Panc1 (cell line): ENCODE data around the gene CDK12. TPM values are rescaled to one million over a fixed set of nuclear protein-coding genes. Genes with fewer than 3 reads are reported as not detected.

Source experiments
- ATAC-seq: fragments of 200-7000 bp; cut with Tn5 transposase; 2 replicates; pipeline ENCODE4 v1.9.1; 2020; ENCODE audit warnings: mild to moderate bottlenecking, moderate library complexity
- BruUV-seq: library from RNA; stranded (reverse); fragments of 400-500 nt; replicated peaks from 2 replicates; lab custom pipeline; 2021; lab: Mats Ljungman, UMichigan
- CTCF ChIA-PET: fragments of 300-600 bp; sonication (Branson Sonifier 250); formaldehyde crosslinking; loops from one replicate; lab custom pipeline; 2022; ENCODE audit warnings: antibody characterized with exemption; lab: Charles Lee
- POLR2A ChIA-PET: fragments of 300-600 bp; sonication (Branson Sonifier 250); formaldehyde crosslinking; loops from one replicate; lab custom pipeline; 2022; ENCODE audit warnings: antibody characterized with exemption; lab: Charles Lee
- DNase-seq: peaks from one replicate; pipeline ENCODE4 v3.0.0-alpha.2; 2010; ENCODE audit warnings: low read depth, low spot score
- H3K27ac ChIP-seq: 2 replicates; pipeline ENCODE4 v1.5.1; 2011; ENCODE audit warnings: mild to moderate bottlenecking, low read length, inconsistent platforms
- H3K27me3 ChIP-seq: fragments of 200-500 bp; sonication (Bioruptor generic); 2 replicates; pipeline ENCODE4 v1.6.0; 2014; ENCODE audit warnings: low read length, inconsistent platforms; ENCODE audit not compliant: control insufficient read depth, insufficient read depth
- H3K36me3 ChIP-seq: fragments of 200-500 bp; sonication (Bioruptor generic); 2 replicates; pipeline ENCODE4 v1.5.1; 2014; ENCODE audit warnings: inconsistent platforms, mild to moderate bottlenecking, low read length, moderate library complexity; ENCODE audit not compliant: control insufficient read depth, insufficient read depth
- H3K4me1 ChIP-seq: 2 replicates; pipeline ENCODE4 v1.5.1; 2011; ENCODE audit warnings: inconsistent platforms, mild to moderate bottlenecking, low read length, moderate library complexity; ENCODE audit not compliant: control insufficient read depth, insufficient read depth
- H3K4me3 ChIP-seq, 2 experiments: 2 replicates each; pipeline ENCODE4 v1.5.1; 2011 to 2012; ENCODE audit warnings: low read depth in 2 of 2, low read length in 2 of 2, mild to moderate bottlenecking in 2 of 2, inconsistent platforms in 1 of 2, moderate library complexity in 1 of 2
- H3K9me3 ChIP-seq: fragments of 200-500 bp; sonication (Bioruptor generic); 2 replicates; pipeline ENCODE4 v1.5.1; 2014; ENCODE audit warnings: low read depth, mild to moderate bottlenecking, inconsistent platforms, low read length, moderate library complexity; ENCODE audit not compliant: control insufficient read depth, insufficient read depth
- CTCF ChIP-seq: fragments of 450-650 bp; IDR thresholded peaks from 2 replicates; pipeline ENCODE4 v1.5.1; 2017; ENCODE audit warnings: mild to moderate bottlenecking
- POLR2AphosphoS5 ChIP-seq: IDR thresholded peaks from 2 replicates; pipeline ENCODE4 v1.6.1; 2012; ENCODE audit warnings: mild to moderate bottlenecking, low read depth, low read length, moderate library complexity
- REST ChIP-seq, 2 experiments: IDR thresholded peaks; 2 replicates each; pipeline ENCODE4 v1.6.1; 2011 to 2012; ENCODE audit warnings: low read depth in 2 of 2, control low read depth in 1 of 2, low read length in 1 of 2, mild to moderate bottlenecking in 1 of 2, moderate library complexity in 1 of 2; ENCODE audit not compliant: insufficient read depth in 1 of 2
- SIN3A ChIP-seq: IDR thresholded peaks from 2 replicates; pipeline ENCODE4 v1.6.1; 2012; ENCODE audit warnings: low read depth, mild to moderate bottlenecking, low read length, moderate library complexity, borderline replicate concordance; ENCODE audit not compliant: insufficient read depth
- TCF7L2 ChIP-seq: IDR thresholded peaks from 2 replicates; pipeline ENCODE4 v1.6.1; 2011; ENCODE audit warnings: mild to moderate bottlenecking, low read depth, low read length, inconsistent platforms
- in situ Hi-C: cut with HindIII; loops from 2 replicates; pipeline ENCODE4 v1.10.0; 2016; ENCODE audit warnings: low sequenced_read_pairs, low pct_unique_long_range_greater_than_20kb
- intact Hi-C: fragments of 100-400 bp; cut with micrococcal nuclease; formaldehyde crosslinking; loops from one replicate; pipeline ENCODE4 v1.10.0; 2022; ENCODE audit not compliant: unreplicated experiment
- total RNA-seq: library from RNA; stranded (reverse); gene quantifications from one replicate; pipeline ENCODE4 v1.2.1, GENCODE V29; 2021; ENCODE audit not compliant: unreplicated experiment

The CDK12 gene
- total RNA-seq, 1 experiment from 2014 or later, result 57.8 TPM

GRCh38 chr17:39581759-39582085, 120.4 kb downstream of the CDK12 start:
- ChIA-PET CTCF (no interaction called here), POLR2A (no interaction called here)
- BruUV-seq, result no TSS peak
- no peaks in the 10 kb centered on the region for H3K9me3 ChIP-seq
- no peak for DNase-seq
- intact Hi-C loops (no loop called here), in situ Hi-C loops (no loop called here)
- no peak overlapping the region for H3K27ac ChIP-seq
- TF ChIP-seq REST (IDR thresholded peaks at IDR 0.05; ENCODE audit: insufficient read depth in 1 of 2, low read depth in 2 of 2, low read length in 1 of 2), result no peak
- TF ChIP-seq TCF7L2, result no peak
- no peak for TF ChIP-seq POLR2AphosphoS5
- no peak for TF ChIP-seq SIN3A
- TF ChIP-seq CTCF, result no peak
- H3K4me1 ChIP-seq, result no peaks in the 10 kb centered on the region
- H3K4me3 ChIP-seq, result no peak overlapping the region
- ATAC-seq, result no peak
- no peaks in the 10 kb centered on the region for H3K36me3 ChIP-seq
- H3K27me3 ChIP-seq, result no peaks in the 10 kb centered on the region

GRCh38 chr17:39582658-39583057, 121.4 kb downstream of the CDK12 start:
- in situ Hi-C loops, result no loop called here
- no peaks in the 10 kb centered on the region for H3K27me3 ChIP-seq
- H3K9me3 ChIP-seq, result no peaks in the 10 kb centered on the region
- intact Hi-C loops, result no loop called here
- POLR2A ChIA-PET, result no interaction called here
- TF ChIP-seq CTCF (no peak), POLR2AphosphoS5 (no peak), TCF7L2 (no peak), SIN3A (no peak), REST (IDR thresholded peaks at IDR 0.05; ENCODE audit: insufficient read depth in 1 of 2, low read depth in 2 of 2, low read length in 1 of 2) (no peak)
- H3K4me1 ChIP-seq, result no peaks in the 10 kb centered on the region
- DNase-seq (no peak), ATAC-seq (no peak)
- CTCF ChIA-PET, result no interaction called here
- H3K36me3 ChIP-seq, result no peaks in the 10 kb centered on the region
- no TSS peak for BruUV-seq
- no peak overlapping the region for H3K4me3 ChIP-seq
- no peak overlapping the region for H3K27ac ChIP-seq

Other genes starting within 250 kb of the CDK12 start
- gene STAC2, start 235.5 kb upstream of the CDK12 start, total RNA-seq, result 0.08 TPM
- gene FBXL20, start 59.9 kb upstream of the CDK12 start, total RNA-seq, result 9.9 TPM
- 41.4 TPM for gene MED1, start 10.2 kb upstream of the CDK12 start, total RNA-seq
- not detected for gene NEUROD2, start 146.4 kb downstream of the CDK12 start, total RNA-seq
- gene PPP1R1B, start 165.5 kb downstream of the CDK12 start, total RNA-seq, result 45.7 TPM
- 44.8 TPM for gene STARD3, start 175.7 kb downstream of the CDK12 start, total RNA-seq
- 1.6 TPM for gene TCAP, start 203.9 kb downstream of the CDK12 start, total RNA-seq
- 2.4 TPM for gene PNMT, start 207.0 kb downstream of the CDK12 start, total RNA-seq
- gene PGAP3, start 226.6 kb downstream of the CDK12 start, total RNA-seq, result 21.8 TPM
- 68.6 TPM for gene ERBB2, start 238.6 kb downstream of the CDK12 start, total RNA-seq